MM.1S (cell line): ENCODE data around the gene ZNF599.
A peak's percentile ranks its signal among the peaks of the same experiment; 100 is the strongest.

ENCODE experiments used
- DNase-seq: peaks from one replicate; pipeline ENCODE4 v3.0.0-alpha.2; 2015
- H2AFZ ChIP-seq: fragments of 300-600 bp; sonication (generic); 2 replicates; pipeline ENCODE4 v1.6.0; 2016; ENCODE audit warnings: antibody characterized with exemption, low read length
- H3F3A ChIP-seq: fragments of 300-600 bp; sonication (generic); 2 replicates; pipeline ENCODE4 v1.6.1; 2016; ENCODE audit warnings: mild to moderate bottlenecking, antibody characterized with exemption, low read length, moderate library complexity, mixed read lengths; ENCODE audit not compliant: insufficient read depth
- H3K27ac ChIP-seq: fragments of 300-600 bp; sonication (generic); 2 replicates; pipeline ENCODE4 v1.5.1; 2016; ENCODE audit warnings: mild to moderate bottlenecking, low read length
- H3K27me3 ChIP-seq: fragments of 300-600 bp; sonication (generic); replicated peaks from 2 replicates; pipeline ENCODE4 v1.6.0; 2016; ENCODE audit warnings: low read length; ENCODE audit not compliant: insufficient read depth
- H3K36me3 ChIP-seq: fragments of 300-600 bp; sonication (generic); replicated peaks from 2 replicates; pipeline ENCODE4 v1.6.1; 2016; ENCODE audit warnings: mild to moderate bottlenecking, low read length, mixed read lengths; ENCODE audit not compliant: insufficient read depth
- H3K4me1 ChIP-seq: fragments of 300-600 bp; sonication (generic); 2 replicates; pipeline ENCODE4 v1.6.1; 2016; ENCODE audit warnings: low read length, mixed read lengths
- H3K4me2 ChIP-seq: fragments of 300-600 bp; sonication (generic); 2 replicates; pipeline ENCODE4 v1.6.0; 2016; ENCODE audit warnings: low read depth, low read length
- H3K4me3 ChIP-seq: fragments of 300-600 bp; sonication (generic); 2 replicates; pipeline ENCODE4 v1.5.1; 2016; ENCODE audit warnings: low read length, mixed read lengths
- H3K79me2 ChIP-seq: fragments of 300-600 bp; sonication (generic); 2 replicates; pipeline ENCODE4 v1.6.1; 2016; ENCODE audit warnings: mixed run types, low read length, mixed read lengths
- H3K9ac ChIP-seq: fragments of 300-600 bp; sonication (generic); 2 replicates; pipeline ENCODE4 v1.6.1; 2016; ENCODE audit warnings: low read length, mixed read lengths
- H3K9me2 ChIP-seq: fragments of 300-600 bp; sonication (generic); replicated peaks from 2 replicates; pipeline ENCODE4 v1.6.1; 2016; ENCODE audit warnings: mild to moderate bottlenecking, low read length, mixed read lengths; ENCODE audit not compliant: insufficient read depth
- H3K9me3 ChIP-seq: fragments of 300-600 bp; sonication (generic); replicated peaks from 2 replicates; pipeline ENCODE4 v1.6.1; 2016; ENCODE audit warnings: mild to moderate bottlenecking, low read length, mixed read lengths; ENCODE audit not compliant: insufficient read depth
- H4K20me1 ChIP-seq: fragments of 300-600 bp; sonication (generic); 2 replicates; pipeline ENCODE4 v1.6.1; 2016; ENCODE audit warnings: mild to moderate bottlenecking, low read length, moderate library complexity, mixed read lengths; ENCODE audit not compliant: insufficient read depth
- CTCF ChIP-seq: fragments of 300-600 bp; sonication (generic); IDR thresholded peaks from 2 replicates; pipeline ENCODE4 v1.5.1; 2016; ENCODE audit warnings: antibody characterized with exemption, low read length, mixed read lengths
- EZH2 ChIP-seq: fragments of 300-600 bp; sonication (generic); optimal IDR thresholded peaks from 2 replicates; pipeline ENCODE3; 2017; ENCODE audit warnings: low read depth, mild to moderate bottlenecking, antibody characterized with exemption, low read length, mixed read lengths
- EZH2phosphoT487 ChIP-seq: fragments of 300-600 bp; sonication (generic); IDR thresholded peaks from 2 replicates; pipeline ENCODE4 v1.6.1; 2018; ENCODE audit warnings: antibody characterized with exemption, low read length

The ZNF599 gene

DNA sequence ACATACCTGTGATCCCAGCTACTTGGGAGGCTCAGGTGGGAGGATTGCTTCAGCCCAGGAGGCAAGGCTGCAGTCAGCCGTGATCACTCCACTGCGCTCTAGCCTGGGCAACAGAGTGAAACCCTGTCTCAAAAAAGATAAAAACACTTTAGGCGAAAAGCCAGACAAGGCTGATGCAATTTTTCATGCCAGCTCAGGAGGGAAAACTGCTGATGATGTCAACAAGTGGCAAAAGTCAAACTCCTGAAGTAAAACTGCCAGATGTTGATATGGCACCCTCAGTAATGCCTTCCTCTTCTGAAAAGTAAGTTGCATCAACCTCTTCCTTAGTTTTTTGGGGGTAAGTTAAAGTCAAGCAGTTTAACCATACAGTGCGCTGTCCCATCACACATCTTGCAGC, 15.6 kb downstream of the ZNF599 start:
- no peak overlapping the region for H3K9ac ChIP-seq
- no peaks in the 10 kb centered on the region for H3F3A ChIP-seq
- no peaks in the 10 kb centered on the region for H3K36me3 ChIP-seq
- TF ChIP-seq CTCF (no peak), EZH2 (no peak), EZH2phosphoT487 (no peak)
- H3K4me2 ChIP-seq: no peak overlapping the region
- H3K27me3 ChIP-seq: no peaks in the 10 kb centered on the region
- no peaks in the 10 kb centered on the region for H3K79me2 ChIP-seq
- H3K9me3 ChIP-seq: no peaks in the 10 kb centered on the region; the same call in 1 of the 2 replicates
- no peaks in the 10 kb centered on the region for H3K4me1 ChIP-seq
- H3K27ac ChIP-seq: no peak overlapping the region
- DNase-seq: no peak
- no peak overlapping the region for H2AFZ ChIP-seq
- no peaks in the 10 kb centered on the region for H4K20me1 ChIP-seq
- H3K4me3 ChIP-seq: no peak overlapping the region
- H3K9me2 ChIP-seq: no peaks in the 10 kb centered on the region

GRCh38 chr19:34744896-34745690, 27.9 kb downstream of the ZNF599 start:
- Histone ChIP-seq H3K4me3 (no peak overlapping the region), H2AFZ (no peak overlapping the region), H3K79me2 (no peaks in the 10 kb centered on the region), H3K27me3 (no peaks in the 10 kb centered on the region), H4K20me1 (no peaks in the 10 kb centered on the region), H3K27ac (no peak overlapping the region), H3K9me2 (no peaks in the 10 kb centered on the region), H3K9ac (no peak overlapping the region), H3K4me1 (no peaks in the 10 kb centered on the region), H3K4me2 (no peak overlapping the region), H3F3A (no peaks in the 10 kb centered on the region), H3K36me3 (no peaks in the 10 kb centered on the region), H3K9me3 (no peaks in the 10 kb centered on the region)
- no peak for TF ChIP-seq EZH2
- no peak for TF ChIP-seq EZH2phosphoT487
- TF ChIP-seq CTCF: no peak
- no peak for DNase-seq

DNA sequence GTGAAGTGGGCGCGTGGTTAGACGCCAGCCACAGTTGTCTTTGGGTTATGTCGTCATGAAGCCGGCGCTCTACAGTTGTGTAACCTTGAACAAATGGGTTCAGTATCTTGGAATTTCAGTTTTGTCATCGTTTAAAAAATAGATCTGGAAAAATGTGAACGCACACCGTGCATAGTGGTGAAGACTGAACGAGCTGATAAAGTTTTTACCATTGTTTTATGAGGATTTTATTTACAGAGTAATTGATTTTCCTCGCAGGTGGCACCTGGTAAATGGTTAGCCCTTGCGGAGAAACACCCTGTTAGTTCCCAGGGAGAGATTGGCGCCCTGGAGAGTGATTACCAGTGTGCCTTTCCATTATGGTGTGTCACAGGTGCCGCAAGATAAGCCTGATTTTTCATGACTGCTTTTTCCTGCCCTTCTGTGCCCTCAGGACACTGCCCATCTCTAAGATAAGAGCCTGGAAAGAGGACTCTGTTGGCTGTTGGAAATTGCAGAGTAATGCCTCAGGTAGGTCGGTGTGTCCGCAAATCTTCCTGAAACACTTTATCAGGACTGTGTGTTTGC, 38.4 kb downstream of the ZNF599 start:
- Histone ChIP-seq H2AFZ (peak overlapping the region; percentile 98), H3K4me3 (peak overlapping the region; percentile 97), H3K4me2 (peak overlapping the region; percentile 95; the same call in 1 of the 2 replicates), H3K27me3 (no peaks in the 10 kb centered on the region), H3K36me3 (no peaks in the 10 kb centered on the region), H4K20me1 (no peaks in the 10 kb centered on the region), H3K79me2 (no peaks in the 10 kb centered on the region), H3K9me3 (no peaks in the 10 kb centered on the region), H3F3A (no peaks in the 10 kb centered on the region), H3K9me2 (no peaks in the 10 kb centered on the region), H3K9ac (peak overlapping the region; percentile 73), H3K27ac (peak overlapping the region; percentile 68; the same call in 1 of the 2 replicates), H3K4me1 (no peaks in the 10 kb centered on the region)
- TF ChIP-seq EZH2 (no peak), EZH2phosphoT487 (no peak), CTCF (no peak)
- DNase-seq: peak; percentile 52
